Muscle layer of colon (tissue), 2 donors: ENCODE data around the gene LZTFL1.

ENCODE experiments used
- H3K27ac ChIP-seq: one replicate; pipeline ENCODE4 v1.7.0; 2013; ENCODE audit warnings: low read depth, mild to moderate bottlenecking, low read length, moderate library complexity
- H3K27me3 ChIP-seq, 2 donors: one replicate each; pipeline ENCODE4 v1.7.0; 2013; ENCODE audit warnings: low read length in 2 of 2, mild to moderate bottlenecking in 2 of 2; ENCODE audit not compliant: insufficient read depth in 2 of 2, control insufficient read depth in 1 of 2
- H3K36me3 ChIP-seq: one replicate; pipeline ENCODE4 v1.7.0; 2013; ENCODE audit warnings: mild to moderate bottlenecking, low read length; ENCODE audit not compliant: insufficient read depth
- H3K4me1 ChIP-seq: one replicate; pipeline ENCODE4 v1.7.0; 2013; ENCODE audit warnings: mild to moderate bottlenecking, low read length; ENCODE audit not compliant: insufficient read depth
- H3K4me3 ChIP-seq, 2 donors: one replicate each; pipeline ENCODE4 v1.7.0; 2013; ENCODE audit warnings: low read length in 2 of 2, low read depth in 1 of 2, mild to moderate bottlenecking in 1 of 2, moderate library complexity in 1 of 2
- H3K9ac ChIP-seq: one replicate; pipeline ENCODE4 v1.7.0; 2013; ENCODE audit warnings: low read length
- H3K9me3 ChIP-seq: one replicate; pipeline ENCODE4 v1.7.0; 2013; ENCODE audit warnings: mild to moderate bottlenecking, low read length
- donor health status: abdominal sarcoma.
- donor health status: Adenocarcinoma of cecum.

LZTFL1 gene

GRCh38 chr3:45793482-45794176 lies 48.3 kb downstream of the LZTFL1 start:
- H3K27ac ChIP-seq: no peak overlapping the region
- no peak overlapping the region for H3K4me3 ChIP-seq
- no peaks in the 10 kb centered on the region for H3K36me3 ChIP-seq
- peaks cover 8% of the 10 kb centered on the region for H3K4me1 ChIP-seq
- no peak overlapping the region for H3K9ac ChIP-seq
- no peaks in the 10 kb centered on the region for H3K9me3 ChIP-seq
- H3K27me3 ChIP-seq: peaks cover 34 to 36% of the 10 kb centered on the region in 2 donors

DNA sequence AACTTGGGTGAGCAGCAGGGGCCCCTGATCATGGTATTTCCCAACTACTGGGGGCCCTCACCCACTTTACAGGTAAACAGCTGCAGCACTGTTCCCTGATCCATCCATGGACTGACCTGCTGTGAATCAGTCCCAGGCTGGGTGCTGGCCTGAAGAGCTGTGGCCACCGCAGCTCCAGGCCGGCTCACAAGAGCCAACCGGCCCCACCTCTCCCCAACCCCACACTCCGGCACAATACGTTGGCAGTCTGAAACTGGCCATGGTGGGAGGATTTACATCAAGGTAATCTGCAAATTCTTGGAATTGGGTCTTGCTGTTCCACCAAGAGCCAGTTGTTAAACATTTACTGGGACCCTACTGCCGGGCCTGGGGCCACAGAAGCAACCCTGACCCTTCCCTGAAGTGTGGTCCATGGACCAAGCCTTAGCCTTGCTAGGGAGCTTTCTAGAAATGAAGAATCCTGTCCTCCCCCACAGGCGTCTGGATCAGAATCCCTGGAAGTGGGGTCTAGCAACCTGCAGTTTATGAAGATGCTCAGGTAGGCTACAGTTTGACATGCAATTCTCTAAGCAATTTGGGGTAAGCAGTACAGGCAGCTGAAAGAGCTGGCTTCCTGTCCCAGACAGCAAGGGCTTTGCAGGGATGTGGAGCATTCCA lies 49.3 kb downstream of the LZTFL1 start:
- H3K4me3 ChIP-seq: no peak overlapping the region
- H3K36me3 ChIP-seq: no peaks in the 10 kb centered on the region
- H3K4me1 ChIP-seq: peaks cover 8% of the 10 kb centered on the region
- no peak overlapping the region for H3K27ac ChIP-seq
- no peak overlapping the region for H3K9ac ChIP-seq
- no peaks in the 10 kb centered on the region for H3K9me3 ChIP-seq
- peaks cover 29 to 34% of the 10 kb centered on the region in 2 donors for H3K27me3 ChIP-seq

DNA sequence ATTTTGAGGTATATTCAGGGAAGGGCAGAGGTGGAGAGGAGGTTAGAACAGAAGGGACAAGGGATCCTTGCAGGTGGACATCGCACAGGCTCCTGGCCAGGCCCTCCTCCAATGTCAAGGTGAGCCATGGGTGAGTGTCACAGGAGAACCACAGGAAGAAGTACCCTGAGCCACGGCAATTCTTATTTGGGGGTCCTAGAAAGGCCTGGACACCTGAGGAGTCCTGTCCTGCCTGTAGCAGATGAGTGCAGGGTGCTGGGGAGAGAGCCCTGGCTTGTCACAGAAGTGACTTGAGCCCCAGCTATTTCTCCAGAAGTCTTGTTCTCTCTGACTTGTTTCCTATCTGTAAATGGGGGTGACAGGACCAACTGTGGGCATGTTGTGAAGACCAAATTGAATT lies 49.9 kb downstream of the LZTFL1 start:
- H3K27me3 ChIP-seq: peaks cover 23 to 29% of the 10 kb centered on the region in 2 donors
- H3K9ac ChIP-seq: no peak overlapping the region
- H3K4me3 ChIP-seq: no peak overlapping the region
- peaks cover 8% of the 10 kb centered on the region for H3K4me1 ChIP-seq
- no peaks in the 10 kb centered on the region for H3K36me3 ChIP-seq
- no peaks in the 10 kb centered on the region for H3K9me3 ChIP-seq
- no peak overlapping the region for H3K27ac ChIP-seq

DNA sequence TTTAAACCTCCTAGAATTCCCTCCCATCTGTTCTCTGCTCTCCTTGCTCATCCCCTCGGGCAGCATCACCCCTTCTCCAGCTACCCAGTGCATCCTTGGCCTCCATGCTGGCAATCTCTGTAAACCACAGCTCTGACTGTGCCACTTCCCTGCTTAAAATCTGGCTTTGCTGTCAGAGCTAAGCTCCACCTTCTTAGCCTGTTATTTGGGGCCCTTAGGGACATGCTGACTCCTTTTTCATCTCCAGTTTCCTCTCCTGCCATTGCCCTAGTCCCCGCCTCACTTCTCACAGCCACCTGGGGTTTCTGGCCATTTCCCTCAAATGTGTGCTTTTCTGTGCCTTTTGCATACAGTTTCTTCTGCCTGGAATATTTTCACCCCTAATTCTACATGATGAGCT lies 51.3 kb downstream of the LZTFL1 start:
- H3K27me3 ChIP-seq: peaks cover 12 to 14% of the 10 kb centered on the region in 2 donors
- H3K36me3 ChIP-seq: no peaks in the 10 kb centered on the region
- no peak overlapping the region for H3K9ac ChIP-seq
- peaks cover 3% of the 10 kb centered on the region for H3K4me1 ChIP-seq
- no peaks in the 10 kb centered on the region for H3K9me3 ChIP-seq
- H3K4me3 ChIP-seq: no peak overlapping the region
- no peak overlapping the region for H3K27ac ChIP-seq

- H3K9ac ChIP-seq: no peak overlapping the region
- no peaks in the 10 kb centered on the region for H3K4me1 ChIP-seq
- H3K36me3 ChIP-seq: no peaks in the 10 kb centered on the region
Measured at GRCh38 chr3:45789235-45789812, 52.6 kb downstream of the LZTFL1 start.

GRCh38 chr3:45787551-45787950 lies 54.4 kb downstream of the LZTFL1 start:
- Histone ChIP-seq H3K36me3 (no peaks in the 10 kb centered on the region), H3K4me1 (no peaks in the 10 kb centered on the region), H3K27me3 (no peaks in the 10 kb centered on the region)

More at GRCh38 chr3:45789235-45789812, 52.6 kb downstream of the LZTFL1 start:
- Histone ChIP-seq H3K27me3 (peaks cover 1 to 3% of the 10 kb centered on the region in 2 donors), H3K27ac (no peak overlapping the region), H3K9me3 (no peaks in the 10 kb centered on the region), H3K4me3 (no peak overlapping the region)

DNA sequence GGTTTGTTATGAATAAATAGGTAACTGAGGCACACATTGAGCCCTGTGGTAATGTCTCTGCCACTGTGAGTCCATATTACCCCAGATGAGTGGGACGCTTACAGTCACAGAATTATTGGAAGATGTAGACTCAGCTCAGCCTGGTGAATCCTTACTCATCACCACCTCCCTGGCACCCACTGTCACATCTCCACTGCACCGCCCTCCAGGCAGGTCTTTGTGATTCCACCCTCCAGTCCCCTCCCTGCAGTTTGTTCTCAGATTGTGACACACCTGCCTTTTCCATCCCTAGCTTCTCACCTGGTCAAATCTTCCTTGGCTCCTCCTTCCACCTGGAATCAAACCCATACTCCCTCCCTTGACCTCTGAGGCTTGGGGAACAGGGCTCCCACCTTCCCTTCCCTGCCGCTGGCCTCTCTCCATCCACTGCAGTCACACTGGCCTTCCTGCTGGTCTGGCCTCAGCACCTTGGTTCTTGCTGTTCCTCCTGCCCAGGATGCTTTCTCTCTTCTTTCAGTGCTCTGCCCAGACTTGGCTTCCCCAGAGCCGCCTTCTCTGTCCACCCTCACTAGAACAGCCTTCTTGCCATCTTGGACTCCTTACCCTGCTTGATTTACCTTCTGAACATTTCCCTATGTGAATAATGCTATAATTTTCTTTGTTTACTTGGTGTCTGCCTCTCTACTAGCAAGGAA lies 55.0 kb downstream of the LZTFL1 start:
- H3K27ac ChIP-seq: no peak overlapping the region
- H3K27me3 ChIP-seq: no peaks in the 10 kb centered on the region
- H3K9ac ChIP-seq: no peak overlapping the region
- no peaks in the 10 kb centered on the region for H3K4me1 ChIP-seq
- H3K36me3 ChIP-seq: no peaks in the 10 kb centered on the region
- no peaks in the 10 kb centered on the region for H3K9me3 ChIP-seq
- no peak overlapping the region for H3K4me3 ChIP-seq

More at GRCh38 chr3:45787551-45787950, 54.4 kb downstream of the LZTFL1 start:
- no peak overlapping the region for H3K9ac ChIP-seq
- H3K9me3 ChIP-seq: no peaks in the 10 kb centered on the region
- H3K4me3 ChIP-seq: no peak overlapping the region
- H3K27ac ChIP-seq: no peak overlapping the region

- no peak overlapping the region for H3K9ac ChIP-seq
- H3K4me1 ChIP-seq: no peaks in the 10 kb centered on the region
- H3K9me3 ChIP-seq: no peaks in the 10 kb centered on the region
- H3K27me3 ChIP-seq: no peaks in the 10 kb centered on the region
- H3K4me3 ChIP-seq: no peak overlapping the region
- H3K27ac ChIP-seq: no peak overlapping the region
- no peaks in the 10 kb centered on the region for H3K36me3 ChIP-seq
Measured at GRCh38 chr3:45785605-45786150, 56.2 kb downstream of the LZTFL1 start.

- Histone ChIP-seq H3K9ac (no peak overlapping the region), H3K4me3 (no peak overlapping the region), H3K4me1 (no peaks in the 10 kb centered on the region), H3K36me3 (no peaks in the 10 kb centered on the region), H3K27ac (no peak overlapping the region), H3K27me3 (no peaks in the 10 kb centered on the region), H3K9me3 (no peaks in the 10 kb centered on the region)
Measured at GRCh38 chr3:45783667-45784066, 58.3 kb downstream of the LZTFL1 start.

DNA sequence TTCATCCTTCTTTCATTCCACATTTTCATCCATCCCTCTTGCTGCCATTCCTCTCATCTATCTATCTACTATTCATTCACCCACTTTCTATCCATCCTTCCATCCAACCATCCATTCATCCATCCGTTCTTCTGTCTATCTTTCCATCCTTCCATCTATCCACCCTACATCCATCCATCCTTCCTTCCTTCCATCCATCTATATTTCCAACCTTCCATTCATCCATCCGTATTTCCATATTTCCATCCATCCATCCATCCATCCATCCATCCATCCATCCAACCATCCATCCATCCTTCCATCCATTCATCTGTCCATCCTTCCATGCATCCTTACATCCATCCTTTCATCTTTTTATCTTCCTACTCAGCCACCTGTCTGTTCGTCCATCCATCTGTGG lies 59.5 kb downstream of the LZTFL1 start:
- Histone ChIP-seq H3K9me3 (no peaks in the 10 kb centered on the region), H3K36me3 (no peaks in the 10 kb centered on the region), H3K4me1 (no peaks in the 10 kb centered on the region), H3K27ac (no peak overlapping the region), H3K27me3 (no peaks in the 10 kb centered on the region), H3K4me3 (no peak overlapping the region), H3K9ac (no peak overlapping the region)

GRCh38 chr3:45781841-45782240 lies 60.1 kb downstream of the LZTFL1 start:
- H3K27ac ChIP-seq: no peak overlapping the region
- no peaks in the 10 kb centered on the region for H3K9me3 ChIP-seq
- H3K4me3 ChIP-seq: no peak overlapping the region
- no peaks in the 10 kb centered on the region for H3K36me3 ChIP-seq
- H3K9ac ChIP-seq: no peak overlapping the region
- H3K27me3 ChIP-seq: no peaks in the 10 kb centered on the region
- no peaks in the 10 kb centered on the region for H3K4me1 ChIP-seq
